Activated CD8-positive, alpha-beta memory T cell treated with anti-CD3 and anti-CD28 coated beads, Interleukin-2, amount 50 U/mL, for 48 hours (primary cell): ENCODE measurements around the gene CCDC148.
"Not testable (repeated sequence)": the region's sequence is repeated elsewhere in the genome, so short reads cannot be mapped to it uniquely, and the experiment has no call there.

ENCODE experiments used
- DNase-seq: peaks from one replicate; pipeline ENCODE4 v3.0.0-alpha.2; 2020

CCDC148 gene

DNA sequence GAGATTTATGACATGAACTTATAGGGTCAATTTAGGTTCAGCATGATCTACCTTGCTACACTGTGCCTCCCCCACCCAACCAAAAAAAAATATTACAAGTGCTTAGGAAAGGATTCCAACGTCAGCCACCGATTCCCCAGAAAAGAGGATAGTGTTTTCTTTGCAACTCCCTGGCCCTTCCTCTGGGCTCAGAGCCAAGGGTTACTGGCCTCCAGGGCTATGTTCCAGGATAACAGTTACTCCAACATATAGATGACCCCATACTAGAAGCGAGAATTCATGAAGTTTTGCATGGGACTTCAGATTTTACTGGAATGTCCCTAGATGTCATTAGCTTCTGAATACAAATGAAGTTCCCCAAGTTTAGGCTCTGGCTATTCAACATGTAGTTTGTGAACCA lies 182.8 kb downstream of the CCDC148 start:
- no peak for DNase-seq

DNA sequence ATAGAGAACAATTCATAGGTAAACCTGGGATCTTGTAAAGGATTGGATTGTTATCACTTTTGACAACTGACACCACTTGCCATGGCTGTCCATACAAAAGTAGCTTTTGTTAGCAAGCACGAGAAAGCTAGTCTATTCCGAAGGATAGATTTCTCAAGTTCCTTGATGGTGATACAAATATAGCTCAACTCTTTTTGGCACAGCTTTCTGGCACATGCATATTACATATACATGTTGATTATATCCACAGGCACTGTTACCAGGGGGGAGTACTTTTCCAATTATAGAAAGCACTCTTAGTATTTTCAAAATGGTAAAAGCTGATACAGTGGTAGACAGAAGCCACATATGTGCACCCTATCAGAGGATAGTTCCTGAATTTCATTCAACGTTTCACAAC lies 186.0 kb downstream of the CCDC148 start:
- no peak for DNase-seq

DNA sequence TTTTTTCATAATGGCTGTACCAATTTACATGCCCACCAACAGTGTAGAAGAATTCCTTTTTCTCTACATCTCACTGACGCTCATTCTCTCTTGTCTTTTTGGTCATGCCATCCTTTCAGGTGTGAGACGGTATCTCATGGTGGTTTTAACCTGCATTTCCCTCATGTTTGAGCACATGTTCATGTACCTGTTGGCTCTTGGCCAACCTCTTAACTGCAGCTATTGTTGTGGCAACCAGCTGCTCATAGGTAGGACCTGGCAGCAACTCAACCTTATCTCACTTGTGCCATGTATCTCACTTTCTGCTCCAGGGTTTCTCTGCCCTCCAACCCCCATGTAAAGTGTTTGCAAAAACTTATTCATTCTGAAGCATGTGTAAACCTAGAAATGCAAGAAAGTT lies 187.4 kb downstream of the CCDC148 start:
- no peak for DNase-seq

DNA sequence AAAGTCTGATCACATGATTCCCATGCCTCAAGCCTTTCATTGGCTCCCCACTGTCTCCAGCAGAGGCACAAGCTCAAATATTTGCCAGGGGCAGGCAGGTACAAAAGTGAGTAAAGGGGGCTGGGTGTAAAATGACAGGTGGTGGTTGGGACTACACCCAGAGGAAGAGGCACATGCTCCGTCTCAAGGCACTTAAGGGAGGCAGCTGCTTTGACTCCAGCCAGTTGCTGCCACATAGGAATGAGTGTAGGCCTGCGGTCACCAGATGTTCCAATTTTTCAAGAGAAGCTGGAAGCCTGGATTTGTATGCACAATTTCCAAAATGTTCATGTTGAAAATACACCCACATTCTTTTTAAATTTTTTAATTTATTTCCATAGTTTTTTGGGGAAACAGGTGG lies 190.4 kb downstream of the CCDC148 start:
- DNase-seq = no peak

DNA sequence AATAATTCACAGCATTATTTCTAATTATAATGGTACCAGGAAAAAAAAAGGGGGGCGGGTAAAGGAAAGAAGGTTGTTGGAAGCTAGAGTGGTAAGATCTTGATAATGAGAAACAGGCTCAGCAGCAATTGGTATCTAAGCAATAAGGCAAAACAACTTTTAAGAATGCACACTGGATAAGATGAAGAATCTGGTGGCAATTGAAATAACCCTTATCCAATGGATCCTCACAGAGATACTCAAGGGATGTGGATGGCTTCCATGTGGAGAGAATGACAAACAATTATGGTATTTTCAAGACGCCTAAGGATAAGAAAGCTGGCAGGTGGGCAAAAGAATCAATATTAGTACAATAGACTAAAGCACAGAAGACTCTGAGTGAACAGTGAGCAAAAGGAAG lies 201.3 kb downstream of the CCDC148 start:
- DNase-seq = no peak

DNA sequence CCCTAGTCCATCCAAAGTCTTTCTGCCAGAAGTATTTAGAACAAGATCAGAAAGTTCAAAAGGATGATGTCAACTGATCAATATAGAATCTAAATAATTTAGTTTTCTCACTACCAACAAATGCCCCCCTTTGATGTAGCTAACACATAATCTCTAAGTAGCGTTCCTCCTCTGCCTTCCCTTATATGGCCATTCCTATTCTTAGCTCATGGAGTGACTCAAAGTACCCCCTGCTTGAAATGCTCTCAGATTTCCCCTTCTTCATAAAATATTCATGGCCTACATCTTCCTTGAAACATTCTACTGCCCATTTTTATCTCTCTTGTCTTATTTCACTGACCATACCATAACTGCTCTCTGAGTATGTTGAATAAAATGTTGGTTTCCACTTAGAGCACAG lies 203.4 kb downstream of the CCDC148 start:
- DNase-seq = no peak

DNA sequence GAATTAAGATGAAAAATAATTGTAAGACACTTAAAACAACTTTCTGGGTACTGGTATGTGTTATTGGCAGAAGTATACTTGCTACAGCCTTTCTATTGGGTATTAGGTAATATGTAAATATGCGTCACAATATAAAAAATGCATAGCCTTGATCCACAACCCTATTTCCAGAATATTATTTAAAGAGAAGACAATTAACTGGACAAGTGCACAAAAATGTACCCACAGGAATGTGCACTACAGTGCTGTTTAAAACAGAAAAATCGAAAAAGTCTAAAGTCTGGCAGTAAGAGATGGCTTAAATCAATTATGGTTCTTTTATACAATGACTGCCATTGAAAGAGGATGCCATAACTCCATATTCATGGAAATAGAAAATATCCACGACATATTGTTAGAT lies 205.2 kb downstream of the CCDC148 start:
- DNase-seq = no peak

DNA sequence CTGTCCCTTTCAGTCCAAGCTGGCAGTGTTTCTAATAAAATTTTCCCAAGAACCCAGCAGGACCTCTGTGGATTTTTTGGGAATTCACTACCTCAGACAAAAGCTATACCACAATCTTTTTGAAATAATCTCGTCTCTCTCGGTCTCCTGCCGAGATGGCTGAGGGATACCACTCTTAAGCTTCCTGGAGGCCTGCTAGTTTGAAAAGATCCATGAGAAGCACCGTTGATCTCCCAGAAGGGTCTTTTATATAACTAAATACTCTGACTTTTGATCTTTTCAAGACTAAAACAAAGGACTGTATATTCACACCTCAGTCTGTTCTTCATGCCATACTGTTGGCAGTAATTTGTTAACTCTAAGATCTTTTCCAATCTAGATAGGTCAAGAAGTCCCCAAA lies 213.2 kb downstream of the CCDC148 start:
- DNase-seq = no peak

DNA sequence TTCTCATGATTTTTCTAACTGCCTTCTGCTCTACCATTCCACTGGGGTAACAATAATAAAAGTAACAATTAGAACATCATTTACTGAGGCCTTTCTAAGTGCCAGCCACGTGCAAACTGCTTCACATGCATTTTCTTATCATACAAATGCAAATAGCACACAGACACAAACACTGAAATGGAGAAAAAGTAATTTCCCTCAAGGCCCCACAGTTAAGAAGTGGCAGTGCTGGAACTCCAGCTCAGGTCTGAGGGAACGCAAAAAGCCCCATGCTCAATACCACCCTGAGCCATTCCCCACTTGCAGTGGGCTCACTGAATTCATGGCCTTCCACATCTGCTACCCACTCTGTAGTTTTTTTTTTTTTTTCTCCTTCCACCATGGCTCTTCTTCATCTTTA lies 214.3 kb downstream of the CCDC148 start:
- no peak for DNase-seq

DNA sequence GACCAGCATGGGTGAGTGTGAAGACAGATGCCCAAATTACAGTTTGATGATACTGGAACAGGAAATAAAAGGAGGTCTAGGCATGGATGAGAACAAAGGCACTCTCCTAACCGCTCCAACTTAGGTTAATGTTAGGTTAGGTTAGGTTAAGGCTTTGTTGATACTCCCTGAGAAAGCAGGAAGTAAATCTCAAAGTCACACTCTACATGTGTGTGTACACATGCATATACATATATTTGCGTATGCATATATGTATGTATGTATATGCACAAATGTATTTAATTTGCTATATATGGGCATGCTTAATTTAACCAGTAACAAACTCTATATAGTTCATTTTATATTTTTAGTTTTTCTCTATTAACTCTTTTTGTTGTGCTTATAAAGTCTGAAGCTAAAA lies 215.6 kb downstream of the CCDC148 start:
- no peak for DNase-seq

DNA sequence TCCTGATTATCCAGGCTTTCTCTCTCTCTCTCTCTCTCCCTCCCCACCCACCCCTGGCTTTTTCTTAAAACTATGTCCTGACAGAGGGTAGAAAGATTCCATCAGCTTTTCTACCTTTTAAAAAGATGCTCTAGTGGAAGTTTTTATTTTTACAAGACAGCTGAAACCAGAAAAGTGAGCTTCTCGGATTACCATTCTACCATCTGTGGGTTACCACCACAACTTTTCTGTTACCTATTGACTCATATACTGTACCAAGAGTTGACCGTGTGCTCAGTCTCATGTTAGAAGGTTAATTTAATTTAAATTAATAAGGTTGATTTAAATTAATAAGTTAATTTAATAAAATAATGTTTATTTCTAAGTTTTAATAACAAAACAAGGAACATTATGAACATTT lies 217.3 kb downstream of the CCDC148 start:
- no peak for DNase-seq

DNA sequence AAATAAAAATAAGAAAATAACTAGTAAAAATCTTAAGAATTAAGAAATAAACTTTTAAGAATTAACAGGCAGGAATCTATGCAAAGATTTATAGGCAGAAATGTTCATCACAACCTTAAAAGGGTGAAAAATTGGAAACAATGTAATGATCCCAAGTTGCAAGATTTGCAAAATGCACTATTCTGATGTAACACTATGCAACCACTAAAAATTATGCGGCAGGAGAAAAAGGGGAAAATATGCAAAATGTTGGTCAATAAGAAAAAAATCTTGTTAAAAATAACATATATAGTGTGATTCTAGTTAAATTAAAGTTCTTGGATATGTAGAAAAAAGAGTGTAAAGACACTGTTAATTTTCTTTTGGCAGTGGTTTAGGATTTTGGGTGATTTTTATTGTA lies 222.1 kb downstream of the CCDC148 start:
- DNase-seq = no peak

DNA sequence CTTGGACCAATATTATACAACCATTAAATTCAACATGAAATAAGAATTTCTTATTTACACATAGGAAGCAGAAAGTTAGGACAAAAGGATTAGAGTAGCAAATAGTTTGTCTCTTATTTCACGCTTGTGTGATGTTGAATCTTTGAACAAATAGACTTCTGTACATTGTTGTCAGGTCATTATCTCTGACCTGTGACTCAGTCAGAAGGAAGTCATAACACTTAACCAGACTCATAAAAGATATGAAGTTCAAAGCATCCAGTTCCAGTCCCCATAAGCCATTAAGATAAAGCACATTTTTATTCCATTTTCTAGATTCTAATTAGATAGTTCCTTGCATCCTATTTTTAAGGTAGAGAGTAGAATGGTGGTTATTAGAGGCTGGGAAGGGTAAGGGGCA lies 224.1 kb downstream of the CCDC148 start:
- DNase-seq = no peak

DNA sequence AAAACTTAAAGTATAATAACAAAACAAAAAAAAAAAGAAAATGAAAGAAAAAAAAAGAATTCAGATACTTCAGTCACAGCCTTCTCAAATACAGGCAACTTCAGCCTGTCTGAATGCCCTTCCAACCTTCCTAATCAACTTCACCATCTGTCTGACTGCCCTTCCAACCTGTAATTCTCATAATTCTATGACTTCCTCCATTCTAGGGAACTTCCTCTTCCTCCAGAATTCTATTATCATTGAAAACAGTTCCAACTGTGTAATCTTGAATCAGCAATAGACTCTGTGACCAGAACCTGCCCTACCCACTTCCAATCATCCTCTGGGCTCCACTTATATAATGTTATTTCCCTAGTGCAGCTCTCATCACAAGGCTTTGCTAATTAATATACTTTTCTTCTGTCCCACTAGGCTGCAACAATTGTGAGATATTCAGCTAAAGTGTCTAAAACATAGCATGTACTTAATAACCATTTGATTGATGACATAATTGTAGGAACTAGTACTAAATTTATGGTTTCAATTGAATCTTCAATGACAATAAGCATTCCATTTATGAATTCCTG lies 227.5 kb downstream of the CCDC148 start:
- DNase-seq = no peak

DNA sequence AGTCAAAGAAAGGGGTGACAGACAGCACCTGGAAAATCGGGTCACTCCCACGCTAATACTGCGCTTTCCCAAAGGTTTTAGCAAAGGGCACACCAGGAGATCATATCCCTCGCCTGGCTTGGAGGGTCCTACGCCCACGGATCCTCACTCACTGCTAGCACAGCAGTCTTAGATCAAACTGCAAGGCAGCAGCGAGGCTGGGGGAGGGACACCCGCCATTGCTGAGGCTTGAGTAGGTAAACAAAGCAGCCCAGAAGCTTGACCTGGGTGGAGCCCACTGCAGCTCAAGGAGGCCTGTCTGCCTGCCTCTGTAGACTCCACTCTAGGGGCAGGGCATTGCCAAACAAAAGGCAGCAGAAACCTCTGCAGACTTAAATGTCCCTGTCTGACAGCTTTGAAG lies 233.5 kb downstream of the CCDC148 start:
- not testable (repeated sequence) for DNase-seq

DNA sequence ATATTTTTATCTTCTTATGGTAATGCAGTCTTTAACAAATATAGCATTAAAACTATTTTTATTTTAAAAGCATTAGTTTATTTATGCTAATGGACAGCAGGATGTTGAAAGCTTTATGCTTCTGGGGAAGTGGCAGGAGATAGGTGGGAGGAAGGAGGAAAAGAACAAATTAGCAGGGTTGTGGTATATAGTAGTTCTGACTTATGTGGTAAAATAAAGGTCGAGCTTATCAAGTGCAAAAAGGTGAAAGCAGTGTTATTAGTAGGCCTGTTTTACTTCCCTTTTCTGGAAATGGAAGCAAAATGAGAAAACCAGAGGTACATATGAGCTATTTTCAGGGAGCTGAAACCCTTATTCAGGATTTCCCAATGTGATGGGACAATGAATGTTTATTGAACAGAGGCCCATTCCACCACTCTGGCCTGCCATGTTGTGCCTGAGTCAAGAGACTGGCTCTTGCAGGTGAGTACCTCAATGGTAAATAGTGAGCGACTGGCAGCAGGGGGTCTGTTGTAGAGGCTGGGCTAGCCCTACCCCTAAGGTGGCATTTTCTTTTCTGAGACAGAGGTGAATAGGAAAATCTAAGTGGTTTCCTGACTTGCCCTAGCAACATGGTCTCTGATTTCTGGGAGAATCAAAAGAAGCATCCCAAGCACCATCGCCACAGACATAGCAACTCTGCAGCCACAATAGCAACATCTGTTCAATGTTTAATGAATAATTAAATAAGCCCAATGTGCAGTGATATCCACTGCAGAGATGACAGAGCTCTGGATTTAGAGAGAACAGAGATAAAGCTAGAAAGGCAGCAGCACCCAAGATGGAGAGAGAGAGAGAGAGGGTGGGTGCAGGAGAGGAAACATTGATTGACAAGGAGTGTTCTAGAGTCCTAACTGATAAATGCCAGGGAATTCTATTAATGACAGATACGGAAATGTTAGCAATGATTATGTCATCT lies 235.2 kb downstream of the CCDC148 start:
- DNase-seq = no peak

DNA sequence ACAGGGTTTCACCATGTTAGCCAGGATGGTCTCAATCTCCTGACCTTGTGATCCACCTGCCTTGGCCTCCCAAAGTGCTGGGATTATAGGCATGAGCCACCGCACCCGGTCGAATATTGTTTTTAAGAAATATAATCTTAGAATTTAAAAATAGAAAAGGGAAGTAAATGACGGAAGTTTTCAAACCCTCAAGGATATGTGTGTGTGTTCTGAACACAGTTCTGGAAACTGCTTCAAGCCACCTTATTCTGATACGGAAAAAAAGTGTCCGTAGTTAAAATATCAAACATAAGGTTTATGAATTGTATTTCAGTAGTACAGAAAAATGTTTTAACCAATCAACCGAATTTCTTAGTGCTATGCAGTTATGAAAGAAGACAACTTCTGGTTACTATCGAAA lies 239.0 kb downstream of the CCDC148 start:
- DNase-seq = no peak

DNA sequence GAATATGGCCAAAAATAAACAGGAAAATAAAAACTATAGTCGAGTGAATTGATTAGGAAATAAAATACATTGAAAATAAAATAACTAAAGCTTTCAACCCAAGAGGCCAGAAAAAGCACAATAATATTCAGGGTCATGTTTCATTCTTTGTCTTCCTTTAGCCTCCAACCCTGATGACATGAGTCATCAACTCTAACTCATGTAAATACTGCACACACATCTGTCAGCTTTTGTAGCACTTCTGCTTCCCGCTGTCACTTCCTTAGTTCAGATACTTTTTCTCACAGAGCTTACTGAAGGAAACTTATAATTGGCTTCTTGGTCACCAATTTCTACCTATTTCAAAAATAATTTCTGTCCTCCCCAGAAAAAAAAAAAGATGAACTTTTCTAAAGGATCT lies 242.1 kb downstream of the CCDC148 start:
- no peak for DNase-seq

DNA sequence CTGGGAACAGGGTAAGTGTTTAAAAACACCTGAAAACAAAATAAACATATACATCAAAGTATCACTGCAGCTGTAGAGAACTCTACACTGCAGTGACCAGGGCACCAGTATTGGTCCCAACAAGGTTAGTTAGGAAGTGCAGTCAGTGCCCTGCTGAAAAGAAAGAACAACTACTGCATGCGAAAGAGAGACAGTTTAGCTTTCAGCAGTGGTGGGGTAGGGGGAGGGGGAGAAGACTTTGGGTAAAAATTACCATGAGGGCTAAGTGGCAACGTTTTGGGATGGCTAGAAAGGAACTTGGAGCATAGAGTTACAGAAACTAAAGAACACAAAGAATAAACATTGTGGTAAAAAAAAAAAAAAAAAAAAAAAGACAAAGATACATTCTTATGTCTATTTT lies 242.8 kb downstream of the CCDC148 start:
- no peak for DNase-seq

DNA sequence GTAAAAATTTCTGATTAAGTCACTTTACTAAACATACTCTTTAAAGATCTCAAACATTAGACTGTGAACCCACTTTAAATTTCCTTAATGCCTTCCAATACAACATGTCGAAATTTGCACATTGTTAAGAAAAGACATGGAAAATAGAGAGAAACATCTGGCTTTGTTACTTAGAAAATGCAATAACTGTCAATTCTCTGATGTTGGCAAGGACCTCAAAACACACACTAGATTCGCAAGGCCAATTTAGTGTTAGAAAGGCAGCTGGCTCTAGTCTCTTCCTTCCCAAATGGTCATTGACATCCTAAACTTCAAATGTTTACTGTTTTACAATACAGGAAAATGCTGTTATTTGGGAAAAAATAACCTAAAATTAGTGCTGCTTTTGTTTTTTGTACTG lies 244.3 kb downstream of the CCDC148 start:
- DNase-seq = no peak

DNA sequence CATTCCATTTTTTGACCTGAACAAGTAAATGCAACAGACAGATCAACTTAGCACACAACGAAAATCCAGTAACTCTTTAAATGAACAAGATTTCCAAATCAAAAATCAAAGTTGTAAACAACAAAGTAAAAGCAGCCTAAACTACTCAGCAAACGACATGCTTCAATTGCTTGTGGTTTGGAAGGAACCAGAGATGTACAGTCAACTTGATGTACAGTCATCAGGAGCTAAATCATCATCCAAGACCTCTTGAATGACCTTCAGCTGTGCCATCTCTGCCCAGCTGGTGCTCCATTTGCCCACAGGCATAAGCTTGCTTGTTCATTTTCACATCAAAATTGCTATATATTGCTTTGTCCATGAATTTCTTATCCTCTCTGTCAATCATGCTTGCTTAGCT lies 245.1 kb downstream of the CCDC148 start:
- DNase-seq = no peak

DNA sequence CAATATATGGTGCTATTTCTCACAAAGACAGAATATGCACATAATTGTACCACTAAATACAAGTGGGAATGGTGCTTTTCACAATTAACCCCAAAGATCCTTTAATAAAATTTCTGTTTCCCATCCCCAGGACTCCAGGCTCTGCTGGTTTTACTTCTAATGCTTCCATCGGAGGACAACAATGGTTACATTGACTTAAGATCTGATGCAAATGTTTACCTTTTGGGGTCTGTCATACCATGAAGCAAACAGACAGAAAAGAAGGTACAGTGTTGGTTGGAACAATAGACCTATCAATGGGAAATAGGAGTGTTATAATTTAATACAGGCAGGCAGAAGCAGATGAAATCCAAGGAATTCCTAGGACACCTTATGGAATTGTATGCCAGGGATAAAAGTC lies 249.2 kb downstream of the CCDC148 start:
- DNase-seq = no peak

DNA sequence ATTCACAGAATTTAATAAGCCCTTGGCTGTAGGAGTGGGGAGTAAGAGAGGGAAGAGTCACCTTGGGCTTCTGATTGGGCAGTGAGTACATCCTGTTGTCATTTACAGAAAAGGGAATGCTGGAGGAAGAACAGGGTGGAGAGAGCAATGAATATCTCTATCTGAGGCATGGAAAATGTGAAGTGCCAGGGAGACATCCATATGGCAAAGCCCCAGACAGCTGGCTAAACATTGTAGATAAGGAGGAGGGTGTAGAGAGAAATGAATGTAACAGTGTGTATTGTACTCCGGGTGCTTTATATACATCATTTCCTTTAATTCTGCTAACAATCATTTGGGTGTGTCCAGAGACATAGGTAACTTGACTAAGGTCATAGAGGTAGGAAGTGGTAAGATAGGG lies 251.3 kb downstream of the CCDC148 start:
- no peak for DNase-seq

DNA sequence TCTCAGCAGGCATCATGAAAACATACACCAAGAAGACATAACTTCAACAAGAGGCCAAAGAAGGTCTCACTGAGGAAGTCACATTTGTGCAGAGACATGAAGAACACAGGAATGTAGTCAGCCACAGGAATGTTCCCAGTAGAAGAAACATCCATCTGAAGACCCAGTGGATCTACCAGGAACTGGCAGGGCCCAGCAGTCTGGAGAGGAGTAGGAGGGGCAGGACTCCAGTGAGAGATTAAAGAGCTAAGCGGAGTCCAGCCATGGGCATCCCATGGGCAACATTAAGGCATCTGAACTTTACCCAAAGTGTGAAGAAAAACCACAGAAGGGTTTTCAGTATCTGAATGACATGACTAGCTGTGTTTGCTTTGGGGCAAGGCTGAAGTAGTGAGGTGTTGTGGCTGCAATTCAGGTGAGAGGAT lies 251.8 kb downstream of the CCDC148 start:
- DNase-seq = no peak
